ENCODE data around the gene RUNDC3A.

Gene RUNDC3A

GRCh38 chr17:44308320-44308818 is at the start of gene RUNDC3A:
Gene RUNDC3A (plus strand): TSS chr17:44308601. CDS start chr17:44308833, 232 bp downstream.
- DNase-seq (ENCODE audit: insufficient read length, low spot score) (peak; percentile 88), FAIRE-seq (peak; percentile 31)

GRCh38 chr17:44258811-44259351 is 49.5 kb upstream of the RUNDC3A start:
- DNase-seq (ENCODE audit: insufficient read length, low spot score) (no peak), FAIRE-seq (no peak)

GRCh38 chr17:44260296-44260695 is 48.1 kb upstream of the RUNDC3A start:
- no peak for FAIRE-seq
- DNase-seq (ENCODE audit: insufficient read length, low spot score): no peak

- FAIRE-seq (no peak), DNase-seq (ENCODE audit: insufficient read length, low spot score) (no peak)
These were observed 45.7 kb upstream of the RUNDC3A start for GRCh38 chr17:44262654-44263225.

GRCh38 chr17:44263345-44263902 is 45.0 kb upstream of the RUNDC3A start:
- FAIRE-seq: no peak
- DNase-seq (ENCODE audit: insufficient read length, low spot score): no peak

- FAIRE-seq (no peak), DNase-seq (ENCODE audit: insufficient read length, low spot score) (no peak)
These were observed 41.8 kb upstream of the RUNDC3A start for GRCh38 chr17:44266402-44267164.

GRCh38 chr17:44267165-44267455 is 41.3 kb upstream of the RUNDC3A start:
- no peak for FAIRE-seq
- no peak for DNase-seq (ENCODE audit: insufficient read length, low spot score)

GRCh38 chr17:44267818-44268490 is 40.4 kb upstream of the RUNDC3A start, which contains the start of gene SLC4A1:
Gene SLC4A1 (minus strand): TSS chr17:44268135. CDS start chr17:44262866, 5,269 bp downstream.
- DNase-seq (ENCODE audit: insufficient read length, low spot score): no peak
- no peak for FAIRE-seq

- no peak for FAIRE-seq
- DNase-seq (ENCODE audit: insufficient read length, low spot score): no peak
These were observed 39.5 kb upstream of the RUNDC3A start for GRCh38 chr17:44268709-44269534.

GRCh38 chr17:44269535-44270240 is 38.7 kb upstream of the RUNDC3A start:
- DNase-seq (ENCODE audit: insufficient read length, low spot score): no peak
- no peak for FAIRE-seq

GRCh38 chr17:44272321-44272951 is 36.0 kb upstream of the RUNDC3A start:
- FAIRE-seq (no peak), DNase-seq (ENCODE audit: insufficient read length, low spot score) (no peak)

GRCh38 chr17:44272954-44273353 is 35.4 kb upstream of the RUNDC3A start:
- FAIRE-seq (no peak), DNase-seq (ENCODE audit: insufficient read length, low spot score) (no peak)

- FAIRE-seq (no peak), DNase-seq (ENCODE audit: insufficient read length, low spot score) (no peak)
These were observed 34.8 kb upstream of the RUNDC3A start for GRCh38 chr17:44273607-44274006.

- no peak for DNase-seq (ENCODE audit: insufficient read length, low spot score)
- FAIRE-seq: no peak
These were observed 30.4 kb upstream of the RUNDC3A start for GRCh38 chr17:44277976-44278375.

- FAIRE-seq: no peak
- no peak for DNase-seq (ENCODE audit: insufficient read length, low spot score)
These were observed 29.1 kb upstream of the RUNDC3A start for GRCh38 chr17:44279346-44279665.

- DNase-seq (ENCODE audit: insufficient read length, low spot score) (peak; percentile 68), FAIRE-seq (peak; percentile 87)
These were observed 28.6 kb upstream of the RUNDC3A start for GRCh38 chr17:44279666-44280391.

GRCh38 chr17:44280392-44280937 is 27.9 kb upstream of the RUNDC3A start:
- DNase-seq (ENCODE audit: insufficient read length, low spot score) (no peak), FAIRE-seq (no peak)

- no peak for DNase-seq (ENCODE audit: insufficient read length, low spot score)
- FAIRE-seq: no peak
These were observed 26.8 kb upstream of the RUNDC3A start for GRCh38 chr17:44281570-44281969.

Data from GM19239 (cell line).